Osteoblast (primary cell): Measurements from ENCODE around the gene NEUROD2. TPM values are rescaled to one million over a fixed set of nuclear protein-coding genes. Genes with fewer than 3 reads are reported as not detected.

ENCODE experiments used
- DNase-seq: peaks from one replicate; pipeline ENCODE4 v3.0.0; 2011; ENCODE audit warnings: low spot score, mixed read lengths; ENCODE audit not compliant: insufficient read length; ENCODE audit errors: missing footprints
- H2AFZ ChIP-seq: 2 replicates; pipeline ENCODE4 v1.6.0; 2011; ENCODE audit warnings: mild to moderate bottlenecking, low read length
- H3K27ac ChIP-seq: 2 replicates; pipeline ENCODE4 v1.5.1; 2011; ENCODE audit warnings: mild to moderate bottlenecking, low read depth, low read length, moderate library complexity
- H3K27me3 ChIP-seq: 2 replicates; pipeline ENCODE4 v1.6.0; 2012; ENCODE audit warnings: mild to moderate bottlenecking, control low read depth, inconsistent platforms, low read length, moderate library complexity; ENCODE audit not compliant: insufficient read depth
- H3K36me3 ChIP-seq: 2 replicates; pipeline ENCODE4 v1.5.1; 2011; ENCODE audit warnings: mild to moderate bottlenecking, low read length, control low read depth, moderate library complexity; ENCODE audit not compliant: insufficient read depth
- H3K4me1 ChIP-seq: 2 replicates; pipeline ENCODE4 v1.5.1; 2011; ENCODE audit warnings: mild to moderate bottlenecking, low read length, control low read depth, moderate library complexity; ENCODE audit not compliant: insufficient read depth
- H3K4me2 ChIP-seq: 2 replicates; pipeline ENCODE4 v1.6.0; 2011; ENCODE audit warnings: mild to moderate bottlenecking, low read length; ENCODE audit not compliant: insufficient read depth
- H3K4me3 ChIP-seq: fragments of 200-600 bp; sonication (generic); 3 replicates; pipeline ENCODE4 v1.5.1; 2012; ENCODE audit warnings: mild to moderate bottlenecking, low read length, inconsistent platforms; ENCODE audit not compliant: insufficient read depth
- H3K79me2 ChIP-seq: 2 replicates; pipeline ENCODE4 v1.6.0; 2012; ENCODE audit warnings: mild to moderate bottlenecking, low read length, control low read depth, inconsistent platforms; ENCODE audit not compliant: insufficient read depth
- H3K9me3 ChIP-seq: 2 replicates; pipeline ENCODE4 v1.5.1; 2011; ENCODE audit warnings: low read depth, low read length, control low read depth
- H4K20me1 ChIP-seq: 2 replicates; pipeline ENCODE4 v1.6.0; 2012; ENCODE audit warnings: mild to moderate bottlenecking, low read length, control low read depth; ENCODE audit not compliant: insufficient read depth
- CTCF ChIP-seq: IDR thresholded peaks from 2 replicates; pipeline ENCODE4 v1.5.1; 2011; ENCODE audit warnings: mild to moderate bottlenecking, low read depth, low read length, moderate library complexity; ENCODE audit errors: extremely low read depth
- total RNA-seq: library from RNA; depleted of rRNA; stranded (reverse); fragments of >200 nt; gene quantifications from 2 replicates; pipeline ENCODE4 v1.2.3, GENCODE V29; 2012

NEUROD2 gene
- total RNA-seq, 1 donor, result not detected

GRCh38 chr17:39608142-39608981, 642 bp upstream of the NEUROD2 start:
- H3K79me2 ChIP-seq, result no peaks in the 10 kb centered on the region
- H3K27me3 ChIP-seq, result peaks cover 79% of the 10 kb centered on the region
- peak; percentile 73 for DNase-seq

GRCh38 chr17:39607057-39607850, 466 bp downstream of the NEUROD2 start:
- Histone ChIP-seq H3K79me2 (no peaks in the 10 kb centered on the region), H3K4me3 (no peak overlapping the region), H3K9me3 (no peaks in the 10 kb centered on the region), H3K27me3 (peaks cover 81% of the 10 kb centered on the region), H2AFZ (no peak overlapping the region), H3K4me1 (no peaks in the 10 kb centered on the region), H4K20me1 (no peaks in the 10 kb centered on the region), H3K27ac (no peak overlapping the region), H3K36me3 (no peaks in the 10 kb centered on the region), H3K4me2 (no peak overlapping the region)
- no peak for TF ChIP-seq CTCF
- DNase-seq, result peak; percentile 65

More at GRCh38 chr17:39608142-39608981, 642 bp upstream of the NEUROD2 start:
- no peaks in the 10 kb centered on the region for H4K20me1 ChIP-seq
- no peak overlapping the region for H2AFZ ChIP-seq
- no peak overlapping the region for H3K27ac ChIP-seq
- H3K4me1 ChIP-seq, result no peaks in the 10 kb centered on the region
- no peaks in the 10 kb centered on the region for H3K9me3 ChIP-seq
- no peak overlapping the region for H3K4me3 ChIP-seq
- no peak overlapping the region for H3K4me2 ChIP-seq
- TF ChIP-seq CTCF, result no peak
- no peaks in the 10 kb centered on the region for H3K36me3 ChIP-seq

- no peaks in the 10 kb centered on the region for H3K4me1 ChIP-seq
- no peak overlapping the region for H3K4me2 ChIP-seq
- TF ChIP-seq CTCF, result no peak
- no peak overlapping the region for H2AFZ ChIP-seq
- H3K27ac ChIP-seq, result no peak overlapping the region
- DNase-seq, result peak; percentile 52
- no peaks in the 10 kb centered on the region for H3K36me3 ChIP-seq
- H4K20me1 ChIP-seq, result no peaks in the 10 kb centered on the region
- H3K4me3 ChIP-seq, result no peak overlapping the region
- H3K27me3 ChIP-seq, result peaks cover 88% of the 10 kb centered on the region
- H3K9me3 ChIP-seq, result no peaks in the 10 kb centered on the region
- H3K79me2 ChIP-seq, result no peaks in the 10 kb centered on the region
Measured at GRCh38 chr17:39606434-39607056, 1.2 kb downstream of the NEUROD2 start.
